SH-SY5Y (cell line): Measurements from ENCODE around the gene KRTAP5-7.

Experiments used
- GATA2 ChIP-seq: IDR thresholded peaks from 2 replicates; pipeline ENCODE4 v1.6.1; 2011; ENCODE audit warnings: mild to moderate bottlenecking, low read depth, low read length
- GATA3 ChIP-seq: IDR thresholded peaks from 2 replicates; pipeline ENCODE4 v1.6.1; 2011; ENCODE audit warnings: low read depth, mild to moderate bottlenecking, low read length, moderate library complexity

GRCh38 chr11:71518506-71519471 is 8.3 kb upstream of the KRTAP5-7 start:
- TF ChIP-seq GATA2, result no peak
- TF ChIP-seq GATA3, result no peak
